Inflammatory macrophage (primary cell): ENCODE results near the gene DICER1.

Experiments
- DNase-seq, 2 donors: peaks; one replicate each; pipeline ENCODE4 v3.0.0-alpha.2; 2020 to 2022

The DICER1 gene

DNA sequence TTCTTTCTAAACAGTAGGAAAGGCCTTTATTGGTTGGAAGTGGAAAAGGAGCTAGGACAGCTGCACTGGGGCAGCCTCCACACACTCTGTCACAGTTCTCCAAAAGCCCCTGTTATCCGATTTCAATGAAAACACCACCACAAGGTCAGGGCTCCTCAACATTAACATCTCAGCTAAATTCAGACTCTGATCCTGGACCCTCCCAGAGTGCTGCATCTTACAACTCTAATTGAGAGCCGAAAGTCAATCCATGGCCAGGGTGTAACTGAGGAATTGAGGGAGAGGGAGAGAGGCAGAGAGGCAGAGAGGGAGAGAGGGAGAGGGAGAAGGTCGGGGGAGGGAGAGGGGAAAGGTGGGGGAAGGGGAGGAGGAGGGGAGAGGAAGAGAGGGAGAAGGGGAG lies 32.1 kb downstream of the DICER1 start:
- DNase-seq, result no peak

GRCh38 chr14:95123891-95124579 lies 33.3 kb downstream of the DICER1 start:
- DNase-seq, result no peak

GRCh38 chr14:95122621-95122945 lies 34.7 kb downstream of the DICER1 start:
- no peak for DNase-seq

GRCh38 chr14:95121911-95122620 lies 35.3 kb downstream of the DICER1 start:
- no peak for DNase-seq

GRCh38 chr14:95119336-95119735 lies 38.0 kb downstream of the DICER1 start:
- DNase-seq, result no peak

- no peak for DNase-seq
These were observed 39.2 kb downstream of the DICER1 start for GRCh38 chr14:95117937-95118721.

DNA sequence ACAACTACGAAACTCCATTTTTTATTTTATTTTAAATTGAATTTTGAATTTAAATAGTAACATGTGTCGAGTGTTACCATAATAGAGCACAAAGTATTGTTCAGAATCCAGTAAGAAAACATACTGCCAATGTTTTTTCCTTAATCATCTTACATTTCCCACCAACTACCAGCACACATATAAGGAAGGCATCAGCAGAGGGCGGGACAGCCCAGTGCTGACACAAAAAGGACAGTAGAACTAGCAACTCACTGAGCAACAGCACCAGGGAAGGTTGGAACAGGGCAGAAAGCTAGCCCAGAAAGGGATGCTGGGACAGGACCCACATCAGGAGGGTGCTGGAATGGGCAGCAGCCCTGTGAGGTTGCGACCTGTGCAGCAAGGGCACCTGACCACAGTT lies 43.9 kb downstream of the DICER1 start:
- DNase-seq, result no peak

GRCh38 chr14:95111507-95112164 lies 45.7 kb downstream of the DICER1 start:
- DNase-seq, result no peak

- no peak for DNase-seq
These were observed 47.2 kb downstream of the DICER1 start for GRCh38 chr14:95110178-95110577.

- no peak for DNase-seq
These were observed 49.6 kb downstream of the DICER1 start for GRCh38 chr14:95107711-95108110.

DNA sequence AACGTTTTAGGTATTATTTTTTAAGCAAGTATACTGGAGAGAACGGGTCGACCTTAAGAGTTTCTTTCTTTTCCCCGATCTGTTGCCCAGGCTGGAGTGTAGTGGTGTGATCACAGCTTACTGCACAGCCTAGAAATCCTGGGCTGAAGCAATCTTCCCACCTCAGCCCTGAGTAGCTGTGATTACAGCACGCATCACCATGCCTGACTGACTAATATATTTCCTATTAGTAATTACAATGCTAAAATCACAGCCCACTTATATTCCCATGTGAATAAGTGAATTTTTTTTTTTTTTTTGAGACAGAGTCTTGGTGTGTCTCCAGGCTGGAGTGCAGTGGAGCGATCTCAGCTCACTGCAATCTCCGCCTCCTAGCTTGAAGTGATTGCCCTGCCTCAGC lies 50.4 kb downstream of the DICER1 start:
- DNase-seq, result no peak

DNA sequence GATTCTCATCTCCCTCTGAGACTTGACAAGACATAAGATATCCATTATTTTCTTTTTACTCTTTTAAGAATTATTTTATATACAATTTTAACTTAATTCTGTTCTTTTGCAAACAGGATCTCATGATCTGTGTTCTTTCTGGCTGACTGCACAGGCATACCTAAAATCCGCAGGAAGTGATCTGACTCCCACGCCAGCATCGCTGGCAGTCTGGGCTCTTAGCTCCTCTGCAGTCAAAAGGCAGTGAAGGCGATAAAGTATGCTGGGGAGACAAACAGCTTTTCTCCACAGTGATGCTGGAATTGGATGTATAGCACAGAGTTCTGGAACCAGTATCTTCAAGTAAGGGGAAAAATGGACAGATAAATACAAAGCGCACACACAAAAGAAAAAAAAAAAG lies 52.4 kb downstream of the DICER1 start:
- no peak for DNase-seq

DNA sequence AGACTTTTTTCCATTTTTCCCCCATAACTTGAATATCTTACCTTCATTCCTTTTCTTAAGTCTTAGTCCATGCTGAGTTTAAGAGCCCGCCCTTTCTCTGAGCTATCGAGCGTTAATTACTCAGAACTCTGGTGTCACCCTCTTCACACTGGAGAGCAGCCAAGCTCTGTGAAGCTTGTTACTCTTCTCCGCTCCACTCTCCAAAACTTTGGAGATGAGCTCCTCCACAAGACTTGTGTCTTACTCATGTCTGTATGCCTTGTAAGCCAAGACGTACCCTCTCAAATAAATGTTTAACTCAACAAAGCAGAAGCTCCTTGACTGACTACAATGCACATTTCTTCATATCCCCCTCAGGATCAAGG lies 54.7 kb downstream of the DICER1 start:
- DNase-seq, result no peak

- no peak for DNase-seq
These were observed 55.3 kb downstream of the DICER1 start for GRCh38 chr14:95101736-95102679.

GRCh38 chr14:95098984-95099599 lies 58.2 kb downstream of the DICER1 start:
- DNase-seq, result peak; percentile 47 to 65

GRCh38 chr14:95097385-95097784 lies 59.9 kb downstream of the DICER1 start:
- DNase-seq, result no peak

DNA sequence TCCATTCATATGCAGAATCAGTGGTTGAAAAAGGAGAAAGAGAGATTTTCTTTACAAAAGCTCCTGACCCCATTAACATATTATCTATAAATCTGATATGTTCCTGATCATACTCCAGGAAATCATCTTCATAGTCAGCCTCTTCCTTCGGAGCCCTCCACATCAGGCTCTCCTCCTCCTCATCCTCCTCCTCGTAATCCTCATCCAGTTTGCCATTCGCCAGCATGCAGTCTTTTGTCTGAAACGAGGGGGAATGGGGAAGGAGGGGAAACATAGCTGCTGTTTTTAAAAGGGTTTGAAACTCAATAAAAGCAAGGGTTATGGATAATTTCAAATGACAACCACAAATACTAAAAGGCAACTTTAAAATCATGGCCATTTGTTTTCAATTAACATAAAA lies 60.9 kb downstream of the DICER1 start:
- no peak for DNase-seq

GRCh38 chr14:95095996-95096395 lies 61.3 kb downstream of the DICER1 start:
- DNase-seq, result no peak

DNA sequence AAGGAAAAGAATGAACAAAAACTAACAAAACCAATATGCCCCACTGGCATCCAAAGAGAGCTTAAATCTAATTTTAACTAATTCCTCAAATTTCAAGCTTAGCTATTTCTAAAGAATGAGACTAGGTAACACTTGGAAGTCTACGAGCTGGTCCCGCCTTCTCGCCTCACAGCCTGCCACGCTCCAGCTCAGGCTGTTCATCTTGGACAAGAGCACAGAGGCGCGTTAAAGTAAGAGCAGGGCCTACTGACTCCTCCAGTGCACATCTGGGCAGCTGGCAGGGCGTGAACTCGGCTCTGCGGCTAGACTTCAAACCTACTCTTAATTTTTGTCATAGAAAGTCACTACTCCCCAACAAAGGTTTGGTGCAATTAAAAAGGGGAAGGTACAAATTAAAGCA lies 64.6 kb downstream of the DICER1 start:
- DNase-seq, result no peak

- no peak for DNase-seq
These were observed 65.7 kb downstream of the DICER1 start for GRCh38 chr14:95091581-95091980.

DNA sequence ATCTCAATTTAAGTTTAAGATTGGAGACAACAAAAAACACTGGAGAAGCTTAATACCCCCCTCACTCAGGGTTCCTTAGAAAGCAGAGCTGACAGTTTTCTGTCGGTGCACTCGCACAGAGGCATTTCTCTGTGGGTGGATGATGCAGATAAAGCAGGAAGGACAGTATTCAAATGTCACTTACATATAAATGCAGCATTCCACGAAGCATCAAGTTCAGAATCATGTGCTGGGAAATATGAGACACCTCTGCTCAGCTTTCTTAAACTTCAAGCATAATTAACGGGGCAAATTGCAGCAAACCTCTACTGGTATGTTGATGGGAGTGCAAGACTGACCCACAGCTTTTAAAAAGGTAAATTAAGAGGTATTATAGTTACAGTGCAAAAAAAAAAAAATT lies 68.7 kb downstream of the DICER1 start:
- no peak for DNase-seq

- DNase-seq, result no peak
These were observed 69.7 kb downstream of the DICER1 start for GRCh38 chr14:95087619-95088018.
